Stomach (tissue), 9 donors: ENCODE data around the gene BPHL. TPM values are rescaled to one million over a fixed set of nuclear protein-coding genes. Genes with fewer than 3 reads are reported as not detected.
"Not testable (repeated sequence)": the region's sequence is repeated elsewhere in the genome, so short reads cannot be mapped to it uniquely, and the experiment has no call there.

ENCODE experiments used
- DNase-seq, 2 donors: peaks; one replicate each; pipeline versions ENCODE4 v3.0.0 to v3.0.0-alpha.2; 2013 to 2019
- H3K27ac ChIP-seq, 5 donors: fragments of 200-600 bp in 4 of 5; sonication (generic) in 4 of 5; one replicate each; pipeline ENCODE4 v1.5.1; 2013 to 2019; ENCODE audit warnings: mild to moderate bottlenecking in 1 of 5, moderate library complexity in 1 of 5
- H3K27me3 ChIP-seq, 3 donors: fragments of 200-600 bp; sonication (generic); one replicate each; pipeline ENCODE4 v1.5.1; 2017 to 2019; ENCODE audit warnings: mixed run types in 1 of 3
- H3K36me3 ChIP-seq, 4 donors: fragments of 200-600 bp; sonication (generic); 1 replicate in 3 of 4; 2 replicates in 1 of 4; pipeline ENCODE4 v1.5.1; 2016 to 2019
- H3K4me1 ChIP-seq, 4 donors: fragments of 200-600 bp; sonication (generic); one replicate each; pipeline ENCODE4 v1.5.1; 2016 to 2019
- H3K4me3 ChIP-seq, 4 donors: fragments of 200-600 bp; sonication (generic) in 3 of 4; one replicate each; pipeline ENCODE4 v1.5.1; 2016 to 2019; ENCODE audit warnings: mild to moderate bottlenecking in 1 of 4
- H3K9me3 ChIP-seq, 4 donors: fragments of 200-600 bp; sonication (generic); one replicate each; pipeline ENCODE4 v1.5.1; 2016 to 2019
- EP300 ChIP-seq: sonication (generic); formaldehyde crosslinking; IDR thresholded peaks from one replicate; pipeline ENCODE4 v1.6.1; 2017; ENCODE audit warnings: antibody characterized with exemption
- POLR2A ChIP-seq, 4 donors: fragments of 450-650 bp; IDR thresholded peaks; one replicate each; pipeline ENCODE4 v1.6.1; 2016; ENCODE audit warnings: antibody characterized with exemption in 4 of 4, control low read depth in 2 of 4, mild to moderate bottlenecking in 1 of 4, moderate library complexity in 1 of 4
- POLR2AphosphoS5 ChIP-seq, 3 donors: sonication (generic); formaldehyde crosslinking; IDR thresholded peaks; one replicate each; pipeline ENCODE4 v1.6.1; 2016; ENCODE audit warnings: antibody characterized with exemption in 3 of 3
- WGBS, 5 donors: extraction: QIAGEN DNeasy Blood & Tissue Kit in 3 of 5; methylation state at CpG; one replicate each; pipeline versions ENCODE4 v1.1.5 to v1.1.7; 2013 to 2018; 5-methylcytosine and 5-hydroxymethylcytosine counted together
- intact Hi-C: fragments of 100-400 bp; cut with DNase I; formaldehyde crosslinking; loops from one replicate; pipeline ENCODE4 v1.15.1; 2023; ENCODE audit warnings: low total_unique reads
- polyA plus RNA-seq, 3 donors: library from polyadenylated mRNA; stranded (reverse); fragments of 200-250 nt; gene quantifications; one replicate each; pipeline ENCODE4 v1.2.3, GENCODE V29; 2013
- total RNA-seq, 5 donors: library from RNA; depleted of rRNA; stranded (reverse); fragments of >200 nt; gene quantifications; one replicate each; pipeline versions ENCODE4 v1.1.0 to v1.2.3, GENCODE V29; 2014 to 2016
- TF ChIP-seq, protein P1 (sequence below), 7 experiments: fragments of 450-650 bp in 4 of 7; fragments of 200-600 bp in 3 of 7; sonication (generic) in 3 of 7; IDR thresholded peaks; one replicate each; pipeline ENCODE4 v1.5.1; 2016 to 2019; ENCODE audit warnings: antibody characterized with exemption in 7 of 7, control low read depth in 2 of 7, mild to moderate bottlenecking in 1 of 7
- donor health status: healthy with polysubstance abuse.
- donor health status: Bipolar disorder and iron deficiency.
- donor health status: healthy.

Gene BPHL
- total and polyA plus RNA-seq, 8 donors: 9.3 to 104 (median 13.1) TPM

DNA sequence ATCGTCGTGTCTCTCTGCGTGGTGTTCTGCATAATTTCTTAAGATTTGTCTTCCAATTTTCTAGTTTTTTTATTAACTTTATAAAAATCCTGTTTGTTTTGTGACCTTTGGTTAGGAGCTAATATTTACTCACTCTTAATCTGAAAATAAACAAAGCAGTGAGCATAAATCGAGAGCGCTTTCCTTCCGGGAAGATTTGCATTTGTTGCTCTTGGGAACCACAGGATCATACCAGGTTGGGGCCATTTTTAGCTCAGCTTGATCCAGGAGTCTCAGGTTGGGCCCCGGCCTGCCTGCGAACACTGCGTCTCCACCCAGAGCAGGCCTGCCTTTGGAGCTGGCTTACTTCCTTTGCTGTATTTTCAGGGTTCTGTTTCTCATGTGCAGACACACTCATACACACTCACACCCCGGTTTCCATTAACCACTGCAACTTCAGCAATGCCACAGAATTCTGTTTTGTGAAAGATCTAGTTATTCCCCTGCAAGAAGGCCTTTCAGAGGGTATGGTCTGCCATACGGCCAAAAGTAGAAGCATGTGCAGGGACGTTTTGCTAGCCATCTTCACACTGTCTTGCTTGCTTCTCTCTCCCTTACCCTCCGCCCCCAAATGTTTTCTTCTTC lies 17.3 kb downstream of the BPHL start:
- intact Hi-C loops: no loop called here
- no peak overlapping the region for H3K4me3 ChIP-seq
- 28 to 60% (median 51%) methylated on average over 13 of the region's 13 CpGs for WGBS, 5 donors
- no peaks in the 10 kb centered on the region for H3K9me3 ChIP-seq
- no peaks in the 10 kb centered on the region for H3K27me3 ChIP-seq
- DNase-seq: peak; percentile 61 to 83
- H3K27ac ChIP-seq: peak overlapping the region; percentile 60 to 82 (median 61)
- peaks cover 17 to 49% (median 32%) of the 10 kb centered on the region in 4 donors for H3K4me1 ChIP-seq
- peaks cover 6 to 77% (median 45%) of the 10 kb centered on the region in 4 donors for H3K36me3 ChIP-seq
- TF ChIP-seq POLR2AphosphoS5 (IDR thresholded peaks at IDR 0.05): peak in 2 of 3 donors; percentile 31 to 64
- TF ChIP-seq POLR2A (IDR thresholded peaks at IDR 0.05): no peak

DNA sequence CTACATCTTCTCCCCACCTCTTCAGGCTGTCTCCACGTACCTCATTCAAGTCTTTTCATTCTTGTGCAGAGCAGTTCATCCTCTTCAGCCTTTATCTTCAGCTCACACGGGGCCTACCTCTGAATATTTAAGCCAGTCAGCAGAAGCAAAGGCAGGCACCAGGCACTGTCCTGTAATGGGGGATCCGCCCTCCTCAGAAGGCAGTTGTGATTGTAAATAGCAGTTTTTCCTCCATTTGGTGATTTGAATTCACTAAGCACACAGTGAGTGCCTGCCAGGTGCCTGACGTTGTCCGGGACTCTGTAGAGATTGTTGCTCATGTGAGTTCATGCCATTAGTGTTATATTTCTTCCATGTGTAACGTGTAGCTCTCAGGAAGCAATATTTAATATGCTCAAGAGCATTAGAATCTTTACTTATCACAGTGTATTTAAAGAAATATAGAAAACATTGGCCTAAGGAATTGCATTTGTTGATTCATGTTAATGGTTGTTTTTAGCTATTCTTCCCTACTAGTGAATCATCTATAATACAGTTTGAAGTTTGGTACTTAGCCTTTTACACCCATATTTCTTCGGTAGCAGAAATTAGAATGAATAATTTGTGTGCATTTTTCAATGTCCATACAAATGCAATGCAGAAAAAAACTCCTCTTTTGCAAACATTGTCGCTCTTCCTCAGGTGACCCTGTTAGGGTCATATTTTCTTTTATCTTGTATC lies 17.9 kb downstream of the BPHL start:
- intact Hi-C loops: no loop called here
- Histone ChIP-seq H3K36me3 (peaks cover 7 to 77% (median 49%) of the 10 kb centered on the region in 4 donors), H3K27me3 (no peaks in the 10 kb centered on the region), H3K27ac (peak overlapping the region; percentile 60 to 82 (median 61)), H3K4me1 (peaks cover 17 to 49% (median 32%) of the 10 kb centered on the region in 4 donors), H3K9me3 (no peaks in the 10 kb centered on the region), H3K4me3 (no peak overlapping the region)
- TF ChIP-seq POLR2A (IDR thresholded peaks at IDR 0.05): no peak
- WGBS, 5 donors: 53 to 72% (median 63%) methylated on average over 8 of the region's 8 CpGs
- DNase-seq: no peak

DNA sequence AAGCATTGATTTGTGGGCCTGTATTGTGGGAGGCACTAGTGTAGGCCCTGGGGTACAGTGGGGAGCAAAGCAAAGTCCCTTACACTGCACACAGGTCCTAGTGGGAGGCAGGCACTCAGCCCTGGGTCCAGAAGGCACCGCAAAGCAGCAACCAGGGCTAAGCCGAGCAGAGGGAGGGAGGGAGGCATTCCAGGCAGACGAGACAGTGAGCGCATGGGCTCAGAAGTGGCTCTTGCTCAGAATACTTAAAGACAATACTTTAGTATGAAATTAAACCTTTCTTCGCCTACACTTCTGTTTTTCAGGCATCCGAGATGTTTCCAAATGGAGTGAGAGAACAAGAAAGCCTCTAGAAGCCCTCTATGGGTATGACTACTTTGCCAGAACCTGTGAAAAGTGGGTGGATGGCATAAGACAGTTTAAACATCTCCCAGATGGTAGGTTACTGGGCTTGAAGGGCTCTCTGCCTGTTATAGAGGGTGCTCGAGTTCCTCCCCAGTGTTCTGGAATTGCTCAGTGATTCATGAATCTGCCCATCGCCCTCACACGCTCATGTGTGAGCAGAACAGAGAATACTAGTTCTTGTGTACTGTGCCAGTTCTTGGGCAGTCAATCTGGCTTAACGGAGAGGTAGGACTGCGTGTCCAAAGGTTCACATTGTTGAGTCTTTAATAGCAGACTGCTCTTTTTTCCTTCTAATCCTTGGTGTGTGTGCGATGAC lies 18.7 kb downstream of the BPHL start:
- Histone ChIP-seq H3K4me3 (no peak overlapping the region), H3K9me3 (no peaks in the 10 kb centered on the region), H3K27me3 (no peaks in the 10 kb centered on the region), H3K27ac (peak overlapping the region in 1 of 5 donors; percentile 7), H3K36me3 (peaks cover 7 to 77% (median 50%) of the 10 kb centered on the region in 4 donors), H3K4me1 (peaks cover 17 to 49% (median 32%) of the 10 kb centered on the region in 4 donors)
- WGBS, 5 donors: 89 to 95% (median 92%) methylated on average over 12 of the region's 12 CpGs
- DNase-seq: no peak
- intact Hi-C loops: no loop called here
- TF ChIP-seq, protein P1, sequence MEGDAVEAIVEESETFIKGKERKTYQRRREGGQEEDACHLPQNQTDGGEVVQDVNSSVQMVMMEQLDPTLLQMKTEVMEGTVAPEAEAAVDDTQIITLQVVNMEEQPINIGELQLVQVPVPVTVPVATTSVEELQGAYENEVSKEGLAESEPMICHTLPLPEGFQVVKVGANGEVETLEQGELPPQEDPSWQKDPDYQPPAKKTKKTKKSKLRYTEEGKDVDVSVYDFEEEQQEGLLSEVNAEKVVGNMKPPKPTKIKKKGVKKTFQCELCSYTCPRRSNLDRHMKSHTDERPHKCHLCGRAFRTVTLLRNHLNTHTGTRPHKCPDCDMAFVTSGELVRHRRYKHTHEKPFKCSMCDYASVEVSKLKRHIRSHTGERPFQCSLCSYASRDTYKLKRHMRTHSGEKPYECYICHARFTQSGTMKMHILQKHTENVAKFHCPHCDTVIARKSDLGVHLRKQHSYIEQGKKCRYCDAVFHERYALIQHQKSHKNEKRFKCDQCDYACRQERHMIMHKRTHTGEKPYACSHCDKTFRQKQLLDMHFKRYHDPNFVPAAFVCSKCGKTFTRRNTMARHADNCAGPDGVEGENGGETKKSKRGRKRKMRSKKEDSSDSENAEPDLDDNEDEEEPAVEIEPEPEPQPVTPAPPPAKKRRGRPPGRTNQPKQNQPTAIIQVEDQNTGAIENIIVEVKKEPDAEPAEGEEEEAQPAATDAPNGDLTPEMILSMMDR (IDR thresholded peaks at IDR 0.05): no peak
- TF ChIP-seq EP300 (no peak), POLR2A (IDR thresholded peaks at IDR 0.05) (no peak), POLR2AphosphoS5 (IDR thresholded peaks at IDR 0.05) (no peak)

DNA sequence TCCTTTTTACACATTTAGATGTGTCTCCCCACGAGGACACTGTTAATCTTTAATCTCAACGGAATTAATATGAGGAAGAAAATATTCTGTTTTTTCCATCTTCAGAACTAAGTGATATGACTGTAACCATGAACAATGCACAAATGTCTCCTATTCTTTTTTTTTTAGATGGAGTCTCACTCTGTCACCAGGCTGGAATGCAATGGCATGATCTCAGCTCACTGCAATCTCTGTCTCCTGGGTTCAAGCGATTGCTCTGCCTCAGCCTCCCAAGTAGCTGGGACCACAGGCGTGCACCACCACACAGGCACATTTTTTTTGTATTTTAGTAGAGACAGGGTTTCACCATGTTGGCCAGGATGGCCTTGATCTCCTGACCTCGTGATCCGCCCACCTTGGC lies 19.4 kb downstream of the BPHL start:
- H3K27me3 ChIP-seq, DNase-seq, intact Hi-C loops, H3K4me3 ChIP-seq, H3K27ac ChIP-seq, H3K9me3 ChIP-seq: not testable (repeated sequence)
- 87 to 92% (median 89%) methylated on average over 6 of the region's 6 CpGs for WGBS, 5 donors
- Histone ChIP-seq H3K4me1 (peaks cover 17 to 49% (median 32%) of the 10 kb centered on the region in 4 donors), H3K36me3 (peaks cover 10 to 78% (median 51%) of the 10 kb centered on the region in 4 donors)

DNA sequence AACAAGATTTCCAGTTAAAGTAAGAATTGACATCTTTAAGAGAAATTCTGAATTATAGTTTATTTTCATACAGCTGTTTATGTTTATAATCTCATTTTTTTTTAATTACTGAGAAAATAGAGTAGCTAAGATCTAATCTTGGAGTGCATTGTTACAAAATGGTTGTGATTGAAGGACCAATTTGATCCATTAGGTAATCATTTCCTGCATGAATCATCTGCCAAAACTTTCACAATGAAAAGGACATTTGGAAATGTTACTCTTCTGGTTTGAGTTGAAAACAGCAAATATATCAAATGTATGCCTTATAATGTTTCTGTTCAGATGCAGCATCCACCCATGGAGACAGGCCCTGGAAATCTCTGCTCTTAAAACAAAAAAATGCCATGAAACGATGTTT lies 19.8 kb downstream of the BPHL start:
- TF ChIP-seq POLR2AphosphoS5 (IDR thresholded peaks at IDR 0.05): no peak
- no peak for TF ChIP-seq POLR2A (IDR thresholded peaks at IDR 0.05)
- TF ChIP-seq, protein P1 (IDR thresholded peaks at IDR 0.05): no peak
- no peak for TF ChIP-seq EP300
- H3K27ac ChIP-seq: peak overlapping the region in 2 of 5 donors; percentile 46 to 60
- no peak for DNase-seq
- 61 to 80% (median 69%) methylated on average over 1 of the region's 1 CpG for WGBS, 5 donors
- no peak overlapping the region for H3K4me3 ChIP-seq
- H3K9me3 ChIP-seq: no peaks in the 10 kb centered on the region
- H3K27me3 ChIP-seq: no peaks in the 10 kb centered on the region
- intact Hi-C loops: no loop called here
- peaks cover 17 to 49% (median 32%) of the 10 kb centered on the region in 4 donors for H3K4me1 ChIP-seq
- H3K36me3 ChIP-seq: peaks cover 14 to 78% (median 52%) of the 10 kb centered on the region in 4 donors
